Islet precursor cell (in vitro differentiated cells): ENCODE data around the gene TBC1D9B.

ENCODE experiments used
- DNase-seq: peaks from one replicate; pipeline ENCODE4 v3.0.0-alpha.2; 2018

TBC1D9B gene

GRCh38 chr5:179819296-179820126, 88.2 kb downstream of the TBC1D9B start:
- DNase-seq = peak; percentile 98

GRCh38 chr5:179818746-179819295, 88.9 kb downstream of the TBC1D9B start:
- peak; percentile 96 for DNase-seq

GRCh38 chr5:179817890-179818745, 89.6 kb downstream of the TBC1D9B start:
- no peak for DNase-seq

GRCh38 chr5:179817470-179817840, 90.2 kb downstream of the TBC1D9B start:
- DNase-seq = no peak

- no peak for DNase-seq
These were observed 90.8 kb downstream of the TBC1D9B start for GRCh38 chr5:179816796-179817469.

GRCh38 chr5:179816401-179816795, 91.3 kb downstream of the TBC1D9B start:
- DNase-seq = no peak

GRCh38 chr5:179815491-179816249, 92.0 kb downstream of the TBC1D9B start:
- no peak for DNase-seq

- DNase-seq = no peak
These were observed 93.6 kb downstream of the TBC1D9B start for GRCh38 chr5:179814090-179814489.

GRCh38 chr5:179812997-179813607, 94.6 kb downstream of the TBC1D9B start:
- no peak for DNase-seq

GRCh38 chr5:179812135-179812825, 95.4 kb downstream of the TBC1D9B start:
- no peak for DNase-seq
